HepG2 (cell line): Measurements from ENCODE around the gene NF2. TPM values are rescaled to one million over a fixed set of nuclear protein-coding genes. Genes with fewer than 3 reads are reported as not detected.

Source experiments
- AKNA ChIP-seq: sonication (generic); formaldehyde crosslinking; IDR thresholded peaks from 2 replicates; pipeline ENCODE4 v1.4.0; 2020; ENCODE audit warnings: missing genetic modification reagents, borderline replicate concordance
- BCL6 ChIP-seq: IDR thresholded peaks from 2 replicates; pipeline ENCODE4 v1.6.1; 2016; ENCODE audit warnings: missing genetic modification reagents, missing compliant biosample characterization
- FLYWCH1 ChIP-seq: sonication (generic); formaldehyde crosslinking; IDR thresholded peaks from 2 replicates; pipeline ENCODE4 v1.8.1; 2023; ENCODE audit warnings: mild to moderate bottlenecking, missing genetic modification reagents
- HNF1A ChIP-seq, 2 experiments: sonication (generic) in 1 of 2; formaldehyde crosslinking in 1 of 2; IDR thresholded peaks; 2 replicates each; pipeline versions ENCODE4 v1.4.0 to v1.6.1; 2016 to 2020; ENCODE audit warnings: borderline replicate concordance in 1 of 2, low read depth in 1 of 2, mild to moderate bottlenecking in 1 of 2, missing genetic modification reagents in 1 of 2
- KLF16 ChIP-seq, 2 experiments: sonication (generic) in 1 of 2; formaldehyde crosslinking in 1 of 2; IDR thresholded peaks; 2 replicates each; pipeline versions ENCODE4 v1.6.1 to v1.8.0; 2016 to 2023; ENCODE audit warnings: missing genetic modification reagents in 2 of 2, missing compliant biosample characterization in 1 of 2
- KLF6 ChIP-seq: IDR thresholded peaks from 2 replicates; pipeline ENCODE4 v1.8.0; 2016; ENCODE audit warnings: missing biosample characterization, missing genetic modification reagents
- MAFK ChIP-seq, 2 experiments: IDR thresholded peaks in 1 of 2; conservative IDR thresholded peaks in 1 of 2; 2 replicates each; pipeline ENCODE4 v1.6.1; 2011; ENCODE audit warnings: improper control_type of control experiment in 2 of 2, low read length in 2 of 2
- RAD21 ChIP-seq: fragments of 450-650 bp; formaldehyde crosslinking; IDR thresholded peaks from 2 replicates; pipeline ENCODE4 v1.5.0; 2020; ENCODE audit warnings: mild to moderate bottlenecking
- RNF219 ChIP-seq: sonication (generic); formaldehyde crosslinking; IDR thresholded peaks from 2 replicates; pipeline ENCODE4 v1.5.0; 2020; ENCODE audit warnings: mild to moderate bottlenecking, missing genetic modification reagents
- SOX6 ChIP-seq, 2 experiments: fragments of 450-650 bp in 1 of 2; sonication (generic) in 1 of 2; formaldehyde crosslinking in 1 of 2; IDR thresholded peaks; 2 replicates each; pipeline versions ENCODE4 v1.4.0 to v1.6.1; 2017 to 2020; ENCODE audit warnings: antibody characterized with exemption in 1 of 2, mild to moderate bottlenecking in 1 of 2, missing genetic modification reagents in 1 of 2
- SPEN ChIP-seq: sonication (generic); formaldehyde crosslinking; IDR thresholded peaks from 2 replicates; pipeline ENCODE4 v1.5.1; 2020; ENCODE audit warnings: low read depth, mild to moderate bottlenecking, missing genetic modification reagents
- YY1 ChIP-seq: IDR thresholded peaks from 2 replicates; pipeline ENCODE4 v1.6.1; 2011; ENCODE audit warnings: low read length, low read depth, moderate library complexity, mild to moderate bottlenecking; ENCODE audit not compliant: insufficient read depth, insufficient replicate concordance
- ZFP36L1 ChIP-seq: sonication (generic); formaldehyde crosslinking; IDR thresholded peaks from 2 replicates; pipeline ENCODE4 v1.8.0; 2022; ENCODE audit warnings: mild to moderate bottlenecking, missing genetic modification reagents, moderate library complexity
- ZNF256 ChIP-seq: sonication (generic); formaldehyde crosslinking; conservative IDR thresholded peaks from 2 replicates; pipeline ENCODE4 v1.4.0; 2020; ENCODE audit warnings: missing genetic modification reagents
- ZNF367 ChIP-seq: sonication (generic); formaldehyde crosslinking; IDR thresholded peaks from 2 replicates; pipeline ENCODE4 v1.4.0; 2020; ENCODE audit warnings: missing genetic modification reagents, borderline replicate concordance
- ZNF768 ChIP-seq: sonication (generic); formaldehyde crosslinking; IDR thresholded peaks from 2 replicates; pipeline ENCODE4 v1.4.0; 2020; ENCODE audit warnings: missing genetic modification reagents
- ZSCAN31 ChIP-seq: sonication (generic); formaldehyde crosslinking; IDR thresholded peaks from 2 replicates; pipeline ENCODE4 v1.5.0; 2020; ENCODE audit warnings: low read depth, mild to moderate bottlenecking, missing genetic modification reagents
- polyA plus RNA-seq, 8 experiments: library from polyadenylated mRNA; depleted of rRNA in 3 of 8; stranded (reverse) in 7 of 8; unstranded in 1 of 8; fragments of >200 nt; fragmentation: Illumina TruSeq in 4 of 8; extraction: Trizol in 4 of 8; gene quantifications; 2 replicates each; pipeline versions ENCODE4 v1.2.1 to v1.2.3, GENCODE V29; 2011 to 2016; ENCODE audit warnings: low read depth in 4 of 8, missing spikeins in 1 of 8, mixed read lengths in 1 of 8; ENCODE audit not compliant: insufficient read depth in 1 of 8
- total RNA-seq, 5 experiments: library from RNA; depleted of rRNA; stranded (reverse); fragments of >200 nt; fragmentation: Illumina TruSeq; extraction: Trizol; gene quantifications; 2 replicates each; pipeline ENCODE4 v1.2.3, GENCODE V29; 2016; ENCODE audit warnings: low read depth in 1 of 5

NF2 gene
- total and polyA plus RNA-seq, 2 of the 13 experiments (the other 11 are each of a cell fraction or from before 2014, with no cell fraction given): 9.3 to 33.3 TPM

- TF ChIP-seq RNF219 (CRISPR knock-in tag) (no peak), AKNA (no peak), FLYWCH1 (CRISPR knock-in tag) (no peak), ZNF367 (CRISPR knock-in tag) (no peak), ZNF256 (CRISPR knock-in tag) (no peak), MAFK (conservative IDR thresholded peaks at IDR 0.05 in 1 of 2, IDR thresholded peaks at IDR 0.05 in 1 of 2; ENCODE audit: low read length in 2 of 2) (no peak), KLF16 (CRISPR knock-in tag; IDR thresholded peaks at IDR 0.05) (peak in 1 of 2 experiments; percentile 49; a peak in 1 of 4 replicates), YY1 (no peak), ZNF768 (CRISPR knock-in tag) (peak; percentile 34; the same call in 1 of the 2 replicates), KLF6 (0 out of 2 replicates have a peak, but pooled peaks have one; percentile 30), ZSCAN31 (no peak; the same call in 1 of the 2 replicates), BCL6 (CRISPR knock-in tag) (peak; percentile 91), ZFP36L1 (0 out of 2 replicates have a peak, but pooled peaks have one; percentile 44), SOX6 (IDR thresholded peaks at IDR 0.05) (no peak), SOX6 (CRISPR knock-in tag; IDR thresholded peaks at IDR 0.05) (0 out of 2 replicates have a peak, but pooled peaks have one; percentile 41), HNF1A (IDR thresholded peaks at IDR 0.05; ENCODE audit: low read depth) (peak; percentile 72; the same call in 1 of the 2 replicates), HNF1A (CRISPR knock-in tag; IDR thresholded peaks at IDR 0.05; ENCODE audit: borderline replicate concordance) (peak; percentile 77; the same call in 1 of the 2 replicates), RAD21 (CRISPR knock-in tag) (no peak), SPEN (CRISPR knock-in tag) (no peak)
Observed at GRCh38 chr22:29574762-29575450, 28.5 kb upstream of the NF2 start (continued).
